GM21576 (cell line): ENCODE data around the gene PPID.
A peak's percentile ranks its signal among the peaks of the same experiment; 100 is the strongest.
"Not testable (repeated sequence)": the region's sequence is repeated elsewhere in the genome, so short reads cannot be mapped to it uniquely, and the experiment has no call there.

Experiments used
- ATAC-seq: cut with Tn5 transposase; IDR thresholded peaks from one replicate; pipeline ENCODE4 v1.9.1; 2021; ENCODE audit warnings: mild to moderate bottlenecking, moderate library complexity; ENCODE audit not compliant: unreplicated experiment

The PPID gene

GRCh38 chr4:158722917-158723793, at the start of gene PPID:
PPID (minus strand) TSS chr4:158723396; CDS start chr4:158723288, 108 bp downstream.
- ATAC-seq = peak; percentile 98

GRCh38 chr4:158771776-158772175, 48.6 kb upstream of the PPID start:
- no peak for ATAC-seq

GRCh38 chr4:158770671-158771070, 47.5 kb upstream of the PPID start:
- ATAC-seq = no peak

GRCh38 chr4:158769175-158769921, 46.2 kb upstream of the PPID start:
- ATAC-seq = peak; percentile 37

GRCh38 chr4:158768555-158769174, 45.5 kb upstream of the PPID start, which contains the start of gene FNIP2:
FNIP2 (plus strand) TSS chr4:158769026; CDS start chr4:158769213, 187 bp downstream.
- ATAC-seq = peak; percentile 74

- ATAC-seq = no peak
Measured at GRCh38 chr4:158767451-158767850, 44.3 kb upstream of the PPID start.

- ATAC-seq = no peak
Measured at GRCh38 chr4:158766434-158767044, 43.3 kb upstream of the PPID start.

- ATAC-seq = no peak
Measured at GRCh38 chr4:158763462-158763861, 40.3 kb upstream of the PPID start.

- ATAC-seq = no peak
Measured at GRCh38 chr4:158762553-158762952, 39.4 kb upstream of the PPID start.

- no peak for ATAC-seq
Measured at GRCh38 chr4:158760866-158761265, 37.7 kb upstream of the PPID start.

GRCh38 chr4:158759539-158759938, 36.3 kb upstream of the PPID start:
- not testable (repeated sequence) for ATAC-seq

GRCh38 chr4:158758703-158759102, 35.5 kb upstream of the PPID start:
- ATAC-seq = no peak

GRCh38 chr4:158758142-158758541, 34.9 kb upstream of the PPID start:
- ATAC-seq = no peak

- ATAC-seq = no peak
Measured at GRCh38 chr4:158756588-158756987, 33.4 kb upstream of the PPID start.

- not testable (repeated sequence) for ATAC-seq
Measured at GRCh38 chr4:158755819-158756218, 32.6 kb upstream of the PPID start.

GRCh38 chr4:158754385-158755180, 31.4 kb upstream of the PPID start:
- ATAC-seq = no peak

- ATAC-seq = no peak
Measured at GRCh38 chr4:158750379-158750778, 27.2 kb upstream of the PPID start.

- not testable (repeated sequence) for ATAC-seq
Measured at GRCh38 chr4:158746537-158746936, 23.3 kb upstream of the PPID start.

- no peak for ATAC-seq
Measured at GRCh38 chr4:158741326-158742021, 18.3 kb upstream of the PPID start.

GRCh38 chr4:158739600-158739999, 16.4 kb upstream of the PPID start:
- ATAC-seq = no peak
